K562 (cell line): ENCODE results near the gene IL1RAPL2. TPM values are rescaled to one million over a fixed set of nuclear protein-coding genes. Genes with fewer than 3 reads are reported as not detected.

Experiments
- ATAC-seq: fragments of 200-7000 bp; cut with Tn5 transposase; 3 replicates; pipeline ENCODE4 v1.9.1; 2020; ENCODE audit warnings: moderate library complexity
- BruUV-seq: library from RNA; stranded (reverse); fragments of 400-500 nt; replicated peaks from 2 replicates; lab custom pipeline; 2021; lab: Mats Ljungman, UMichigan
- CTCF ChIA-PET: fragments of 300-600 bp; formaldehyde crosslinking; extraction: SDS; loops from one replicate; lab custom pipeline; 2021; ENCODE audit warnings: low intra/inter-chr PET ratio; lab: Yijun Ruan, JAX
- POLR2A ChIA-PET: fragments of 300-600, 350-650 bp; sonication (Branson Sonifier 250); formaldehyde crosslinking; extraction: SDS; loops from one replicate; lab custom pipeline; 2021; ENCODE audit warnings: antibody characterized with exemption, inconsistent platforms; lab: Yijun Ruan, JAX
- DNase-seq, 4 experiments: peaks; one replicate each; pipeline versions ENCODE4 v3.0.0 to v3.0.0-alpha.2; 2011 to 2018; ENCODE audit warnings: low spot score in 3 of 4, mixed read lengths in 3 of 4; ENCODE audit errors: extremely low read depth in 1 of 4
- FAIRE-seq: peaks from 2 replicates; lab custom pipeline; 2011; peaks lifted over from hg19 to GRCh38; lab: Jason Lieb, UNC
- H2AFZ ChIP-seq: 2 replicates; pipeline ENCODE4 v1.6.0; 2011; ENCODE audit warnings: low read depth, low read length, control low read depth, inconsistent platforms
- H3K27ac ChIP-seq: fragments of 200-600 bp; 3 replicates; pipeline ENCODE4 v1.8.0; 2011; ENCODE audit warnings: low read depth, mild to moderate bottlenecking, control low read depth, inconsistent platforms, low read length, moderate library complexity, mixed read lengths; ENCODE audit errors: extremely low read depth
- H3K27me3 ChIP-seq, 2 experiments: fragments of 300-600 bp in 1 of 2; 2 replicates in 1 of 2; 3 replicates in 1 of 2; pipeline versions ENCODE4 v1.6.0 to v1.8.0; 2011; ENCODE audit warnings: inconsistent platforms in 2 of 2, low read length in 2 of 2, mild to moderate bottlenecking in 1 of 2, mixed read lengths in 1 of 2, moderate library complexity in 1 of 2; ENCODE audit not compliant: control insufficient read depth in 2 of 2, insufficient read depth in 2 of 2
- H3K36me3 ChIP-seq: fragments of 300-600 bp; 3 replicates; pipeline ENCODE4 v1.8.0; 2011; ENCODE audit warnings: mild to moderate bottlenecking, low read length, inconsistent platforms; ENCODE audit not compliant: control insufficient read depth, insufficient read depth
- H3K4me1 ChIP-seq, 2 experiments: fragments of 200-600 bp in 1 of 2; replicated peaks in 1 of 2; 2 replicates in 1 of 2; 3 replicates in 1 of 2; pipeline versions ENCODE4 v1.5.1 to v1.8.0; 2011; ENCODE audit warnings: inconsistent platforms in 2 of 2, low read length in 2 of 2, mild to moderate bottlenecking in 1 of 2, mixed read lengths in 1 of 2, moderate library complexity in 1 of 2; ENCODE audit not compliant: control insufficient read depth in 2 of 2, insufficient read depth in 2 of 2
- H3K4me2 ChIP-seq: 2 replicates; pipeline ENCODE4 v1.6.1; 2011; ENCODE audit warnings: low read length, control low read depth, inconsistent platforms, mixed read lengths; ENCODE audit not compliant: insufficient read depth
- H3K4me3 ChIP-seq: fragments of 200-600 bp; sonication (generic), shearing (Covaris generic); 2 replicates; pipeline ENCODE4 v1.5.1; 2016; ENCODE audit warnings: control low read depth, inconsistent platforms
- H3K79me2 ChIP-seq: fragments of 200-600 bp; 3 replicates; pipeline ENCODE4 v1.8.0; 2011; ENCODE audit warnings: low read length, inconsistent platforms; ENCODE audit not compliant: control insufficient read depth, insufficient read depth
- H3K9ac ChIP-seq, 2 experiments: 2 replicates each; pipeline versions ENCODE4 v1.6.0 to v1.6.1; 2011; ENCODE audit warnings: low read depth in 2 of 2, low read length in 2 of 2, control low read depth in 1 of 2, inconsistent platforms in 1 of 2, mild to moderate bottlenecking in 1 of 2, mixed read lengths in 1 of 2; ENCODE audit not compliant: insufficient read depth in 1 of 2
- H3K9me1 ChIP-seq: one replicate; pipeline ENCODE4 v1.6.0; 2011; ENCODE audit warnings: inconsistent platforms, mild to moderate bottlenecking, low read length, moderate library complexity; ENCODE audit not compliant: control insufficient read depth, insufficient read depth
- H3K9me3 ChIP-seq: replicated peaks from 2 replicates; pipeline ENCODE4 v1.5.1; 2011; ENCODE audit warnings: low read depth, low read length, inconsistent platforms; ENCODE audit not compliant: control insufficient read depth, insufficient read depth
- H4K20me1 ChIP-seq: replicated peaks from 2 replicates; pipeline ENCODE4 v1.6.1; 2011; ENCODE audit warnings: low read length, inconsistent platforms, mixed read lengths; ENCODE audit not compliant: control insufficient read depth, insufficient read depth
- FOXK1 ChIP-seq: sonication (generic); formaldehyde crosslinking; IDR thresholded peaks from 2 replicates; pipeline ENCODE4 v1.8.0; 2022; ENCODE audit warnings: missing genetic modification reagents, mild to moderate bottlenecking, borderline replicate concordance
- HDGF ChIP-seq: fragments of 450-650 bp; IDR thresholded peaks from 2 replicates; pipeline ENCODE4 v1.6.1; 2016
- HINFP ChIP-seq: fragments of 450-650 bp; conservative IDR thresholded peaks from 2 replicates; pipeline ENCODE4 v1.6.1; 2016; ENCODE audit warnings: missing genetic modification characterization, low read depth, mild to moderate bottlenecking, control low read depth, missing compliant biosample characterization
- L3MBTL2 ChIP-seq: fragments of 450-650 bp; IDR thresholded peaks from 2 replicates; pipeline ENCODE4 v1.6.1; 2016; ENCODE audit warnings: mild to moderate bottlenecking, moderate library complexity
- NCOA6 ChIP-seq: fragments of 450-650 bp; IDR thresholded peaks from 2 replicates; pipeline ENCODE4 v1.6.1; 2017; ENCODE audit warnings: mild to moderate bottlenecking
- ZBTB11 ChIP-seq, 3 experiments: fragments of 200-800 bp in 1 of 3; fragments of 250-450 bp in 1 of 3; fragments of 450-650 bp in 1 of 3; sonication (Bioruptor Pico) in 1 of 3; sonication (Bioruptor generic) in 1 of 3; formaldehyde crosslinking in 1 of 3; IDR thresholded peaks; 2 replicates each; pipeline versions ENCODE4 v1.6.1 to v1.8.0; 2016 to 2022; ENCODE audit warnings: mild to moderate bottlenecking in 2 of 3, missing genetic modification characterization in 2 of 3, missing compliant biosample characterization in 1 of 3, moderate library complexity in 1 of 3
- ZBTB12 ChIP-seq: fragments of 250-450 bp; sonication (Bioruptor Pico); IDR thresholded peaks from 2 replicates; pipeline ENCODE4 v1.4.0; 2020
- ZNF134 ChIP-seq: fragments of 250-450 bp; sonication (Bioruptor Pico); conservative IDR thresholded peaks from 2 replicates; pipeline ENCODE4 v1.4.0; 2020
- ZNF282 ChIP-seq: sonication (generic); formaldehyde crosslinking; IDR thresholded peaks from 2 replicates; pipeline ENCODE4 v1.8.1; 2023; ENCODE audit warnings: missing genetic modification reagents
- ZNF766 ChIP-seq: fragments of 200-800 bp; sonication (Bioruptor generic); conservative IDR thresholded peaks from 2 replicates; pipeline ENCODE4 v1.6.1; 2016; ENCODE audit warnings: missing genetic modification characterization, missing compliant biosample characterization
- WGBS: fragments of 100-300 bp; shearing (Covaris generic); methylation state at CpG from one replicate; pipeline ENCODE4 v1.1.6; 2016; ENCODE audit warnings: low coverage, mixed read lengths; ENCODE audit not compliant: insufficient coverage; ENCODE audit errors: missing lambda C conversion rate; 5-methylcytosine and 5-hydroxymethylcytosine counted together
- in situ Hi-C: fragments of 300-500 bp; cut with MboI; formaldehyde crosslinking; loops from 4 replicates; pipeline ENCODE4 v1.15.0; 2018; ENCODE audit warnings: inconsistent platforms, mixed read lengths
- intact Hi-C: fragments of 100-400 bp; cut with micrococcal nuclease; formaldehyde crosslinking; loops from 2 replicates; pipeline ENCODE4 v1.14.2; 2022
- polyA plus RNA-seq, 8 experiments: library from polyadenylated mRNA; depleted of rRNA in 4 of 8; stranded (reverse) in 5 of 8; unstranded in 3 of 8; fragments of >200 nt; fragmentation: Nextera tagmentation in 2 of 8; fragmentation: Illumina TruSeq in 1 of 8; extraction: Ambion mirVana in 2 of 8; extraction: Trizol in 1 of 8; gene quantifications; 2 replicates each; pipeline versions ENCODE4 v1.2.1 to v1.2.3, GENCODE V29; 2011 to 2014; ENCODE audit warnings: inconsistent platforms in 1 of 8, missing spikeins in 1 of 8
- total RNA-seq, 7 experiments: library from RNA; depleted of rRNA in 6 of 7; stranded (reverse); fragments of >200 nt in 6 of 7; fragmentation: Illumina TruSeq in 2 of 7; extraction: Trizol in 2 of 7; gene quantifications; 2 replicates each; pipeline versions ENCODE4 v1.2.1 to v1.2.3, GENCODE V29; 2011 to 2021; ENCODE audit warnings: low replicate concordance in 1 of 7

IL1RAPL2 gene
- total and polyA plus RNA-seq, 9 of the 15 experiments (the other 6 are each of a cell fraction or from before 2014, with no cell fraction given): not detected

GRCh38 chrX:105715746-105716145 is 1149.7 kb downstream of the IL1RAPL2 start (continued):
- TF ChIP-seq ZBTB12 (CRISPR knock-in tag) (no peak), NCOA6 (no peak)

GRCh38 chrX:105723966-105724735 is 1158.2 kb downstream of the IL1RAPL2 start:
- BruUV-seq: no TSS peak
- H3K4me1 ChIP-seq: no peaks in the 10 kb centered on the region
- no peak overlapping the region for H3K27ac ChIP-seq
- DNase-seq (no peak), ATAC-seq (no peak), FAIRE-seq (no peak)
- no peaks in the 10 kb centered on the region for H3K9me1 ChIP-seq
- no peaks in the 10 kb centered on the region for H3K9me3 ChIP-seq
- no peaks in the 10 kb centered on the region for H3K27me3 ChIP-seq
- H3K9ac ChIP-seq: no peak overlapping the region
- H2AFZ ChIP-seq: no peak overlapping the region
- intact Hi-C loops (no loop called here), in situ Hi-C loops (no loop called here)
- no peaks in the 10 kb centered on the region for H3K79me2 ChIP-seq
- 0% methylated on average over 1 of the region's 1 CpG for WGBS
- H3K4me3 ChIP-seq: no peak overlapping the region
- H4K20me1 ChIP-seq: no peaks in the 10 kb centered on the region
- no peaks in the 10 kb centered on the region for H3K36me3 ChIP-seq
- H3K4me2 ChIP-seq: no peak overlapping the region
- POLR2A ChIA-PET: no interaction called here
- CTCF ChIA-PET: no interaction called here
- TF ChIP-seq ZNF766 (no peak), HINFP (tag) (no peak), ZBTB11 (CRISPR knock-in tag; IDR thresholded peaks at IDR 0.05) (no peak), L3MBTL2 (no peak), FOXK1 (no peak), HDGF (no peak), ZNF282 (CRISPR knock-in tag) (no peak), ZNF134 (no peak)
